GM12872 (cell line): ENCODE measurements around the gene AKAP13.

ENCODE experiments used
- CTCF ChIP-seq: IDR thresholded peaks from 3 replicates; pipeline ENCODE4 v1.5.1; 2011; ENCODE audit warnings: low read depth, mild to moderate bottlenecking, low read length, moderate library complexity; ENCODE audit not compliant: insufficient read depth

The AKAP13 gene

GRCh38 chr15:85624291-85624801 lies 243.9 kb downstream of the AKAP13 start:
- no peak for TF ChIP-seq CTCF

DNA sequence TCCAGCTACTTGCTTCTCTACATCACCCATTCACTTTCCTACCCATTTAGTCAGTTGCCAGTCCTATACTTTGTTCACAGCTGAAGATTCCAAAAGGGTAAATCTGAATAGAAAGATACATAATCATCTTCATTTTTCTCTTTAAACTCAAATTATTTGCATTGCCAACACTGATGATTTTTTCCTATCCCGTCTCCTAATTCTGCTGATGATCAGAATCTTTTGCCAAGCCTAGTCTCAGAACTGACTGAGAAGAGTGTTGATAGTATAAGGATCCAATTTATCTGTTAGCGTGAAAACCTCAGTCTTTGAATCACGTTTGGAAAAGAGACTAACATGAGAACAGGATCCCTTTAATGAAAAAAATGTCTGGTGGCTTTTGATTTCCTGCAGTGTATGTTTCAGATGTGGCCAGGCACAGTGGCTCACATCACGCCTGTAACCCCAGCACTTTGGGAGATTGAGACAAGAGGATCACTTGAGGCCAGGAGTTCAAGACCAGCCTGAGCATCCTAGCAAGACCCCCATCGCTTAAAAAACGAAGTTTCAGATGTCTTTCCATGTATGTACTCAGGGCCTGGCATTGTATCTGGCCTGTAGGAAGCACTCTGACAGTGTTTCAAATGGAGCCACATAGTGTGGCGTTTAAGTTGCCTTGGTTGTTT lies 244.9 kb downstream of the AKAP13 start:
- TF ChIP-seq CTCF: no peak

DNA sequence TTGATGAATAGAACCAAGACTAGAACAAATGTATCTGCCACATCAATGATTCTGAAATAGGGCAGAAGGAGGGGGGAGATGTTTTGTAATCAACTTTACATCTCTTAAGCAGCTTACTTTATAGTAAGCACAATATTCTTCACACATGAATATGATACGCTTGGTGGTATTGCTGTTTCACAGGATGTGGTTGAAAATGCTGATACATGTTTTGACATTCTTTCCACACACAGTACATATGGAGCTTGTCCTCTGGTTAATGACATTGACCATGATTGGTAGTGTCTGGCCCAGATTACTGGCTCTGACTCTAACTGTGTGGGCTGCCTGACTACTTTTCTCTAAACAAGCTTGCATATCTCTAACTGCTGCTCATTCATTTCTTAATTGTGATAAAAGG lies 245.5 kb downstream of the AKAP13 start:
- no peak for TF ChIP-seq CTCF

DNA sequence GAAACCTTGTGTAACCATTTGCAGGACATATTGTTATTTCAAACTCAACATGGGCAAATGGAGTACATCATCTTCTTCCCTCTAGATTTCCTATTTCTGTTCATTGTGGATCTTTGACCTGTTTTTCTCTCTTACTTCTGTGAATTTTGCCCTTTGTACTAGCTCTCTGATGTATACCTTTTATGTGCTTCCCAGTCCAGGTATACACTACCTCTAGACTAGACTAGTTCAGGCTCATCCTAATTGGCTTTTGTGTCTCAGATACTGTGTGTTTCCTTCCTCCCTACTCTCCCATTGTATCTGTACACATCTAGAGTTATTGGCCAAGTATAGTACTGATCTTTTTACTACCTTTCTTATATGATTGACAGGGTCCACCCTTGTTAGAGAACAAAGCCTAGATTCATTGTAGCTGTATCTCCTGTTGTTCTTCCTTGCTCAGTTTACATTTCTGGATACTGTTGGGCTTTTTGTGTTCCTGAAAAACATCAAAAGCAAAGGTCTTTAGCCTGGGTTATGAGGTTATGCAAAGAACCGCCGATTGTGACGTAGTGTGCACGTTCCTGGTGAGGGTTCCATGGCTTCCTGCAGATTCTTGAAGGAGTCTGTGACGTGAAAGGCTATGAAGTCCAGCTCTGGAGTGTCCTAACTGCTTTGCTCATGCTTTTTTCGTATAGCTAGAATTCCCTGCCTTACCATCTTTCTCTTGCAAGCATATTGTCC lies 247.0 kb downstream of the AKAP13 start:
- no peak for TF ChIP-seq CTCF

DNA sequence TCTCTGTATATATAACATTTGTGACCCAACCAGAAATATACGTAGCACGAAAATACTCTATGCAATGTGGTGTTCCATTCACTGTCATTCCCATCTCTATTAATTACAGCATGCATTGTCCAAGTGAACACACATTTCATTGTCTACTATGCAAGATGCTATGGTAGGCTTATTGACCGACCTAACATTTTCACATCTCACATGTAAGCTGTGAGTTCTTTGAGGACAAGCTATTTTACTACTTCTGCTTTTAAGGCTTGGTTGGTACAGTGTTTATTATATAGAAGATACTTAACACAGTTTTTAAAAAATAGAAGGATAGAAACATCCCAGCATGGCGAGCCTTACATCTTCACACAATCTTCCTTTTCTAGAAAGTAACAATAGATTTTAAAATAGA lies 249.9 kb downstream of the AKAP13 start:
- TF ChIP-seq CTCF: no peak

GRCh38 chr15:85631018-85631417 lies 250.6 kb downstream of the AKAP13 start:
- no peak for TF ChIP-seq CTCF

DNA sequence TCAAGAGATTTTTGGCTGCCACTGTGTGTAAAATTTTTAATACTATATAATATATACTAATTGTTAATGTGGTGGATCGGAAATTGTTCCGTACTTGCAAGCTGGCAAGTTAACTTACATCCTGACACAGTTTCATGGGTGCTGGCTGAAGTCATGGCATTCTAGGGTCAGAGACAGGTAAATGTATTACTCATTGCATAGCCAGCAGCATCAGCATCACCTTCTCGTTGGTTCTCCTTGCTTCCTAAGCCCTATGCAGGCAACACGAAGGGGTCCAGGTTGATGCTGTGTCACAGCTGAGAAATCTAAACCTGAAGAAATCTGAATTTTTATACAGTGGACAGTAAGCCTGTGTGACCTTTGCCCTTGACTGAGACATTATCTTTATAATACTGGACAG lies 251.6 kb downstream of the AKAP13 start:
- TF ChIP-seq CTCF: no peak
